ENCODE data around the gene LTC4S.

The LTC4S gene

GRCh38 chr5:179802950-179803562 lies 9.3 kb downstream of the LTC4S start:
- peaks cover 26% of the 10 kb centered on the region for H3K36me3 ChIP-seq (ENCODE audit: control insufficient read depth, insufficient read depth, low read length, severe bottlenecking)
- H3K4me1 ChIP-seq (ENCODE audit: control insufficient read depth, insufficient read depth, low read length) = peaks cover 19% of the 10 kb centered on the region
- no peaks in the 10 kb centered on the region for H3K27me3 ChIP-seq (replicated peaks; ENCODE audit: control insufficient read depth, insufficient read depth, low read length)
- H3K9me3 ChIP-seq (ENCODE audit: control insufficient read depth, low read length) = no peaks in the 10 kb centered on the region
- peak overlapping the region; percentile 29 for H3K9ac ChIP-seq (ENCODE audit: low read length)
- no peak overlapping the region for H3K4me3 ChIP-seq (ENCODE audit: low read length)
- DNase-seq (ENCODE audit: low read depth) = no peak

DNA sequence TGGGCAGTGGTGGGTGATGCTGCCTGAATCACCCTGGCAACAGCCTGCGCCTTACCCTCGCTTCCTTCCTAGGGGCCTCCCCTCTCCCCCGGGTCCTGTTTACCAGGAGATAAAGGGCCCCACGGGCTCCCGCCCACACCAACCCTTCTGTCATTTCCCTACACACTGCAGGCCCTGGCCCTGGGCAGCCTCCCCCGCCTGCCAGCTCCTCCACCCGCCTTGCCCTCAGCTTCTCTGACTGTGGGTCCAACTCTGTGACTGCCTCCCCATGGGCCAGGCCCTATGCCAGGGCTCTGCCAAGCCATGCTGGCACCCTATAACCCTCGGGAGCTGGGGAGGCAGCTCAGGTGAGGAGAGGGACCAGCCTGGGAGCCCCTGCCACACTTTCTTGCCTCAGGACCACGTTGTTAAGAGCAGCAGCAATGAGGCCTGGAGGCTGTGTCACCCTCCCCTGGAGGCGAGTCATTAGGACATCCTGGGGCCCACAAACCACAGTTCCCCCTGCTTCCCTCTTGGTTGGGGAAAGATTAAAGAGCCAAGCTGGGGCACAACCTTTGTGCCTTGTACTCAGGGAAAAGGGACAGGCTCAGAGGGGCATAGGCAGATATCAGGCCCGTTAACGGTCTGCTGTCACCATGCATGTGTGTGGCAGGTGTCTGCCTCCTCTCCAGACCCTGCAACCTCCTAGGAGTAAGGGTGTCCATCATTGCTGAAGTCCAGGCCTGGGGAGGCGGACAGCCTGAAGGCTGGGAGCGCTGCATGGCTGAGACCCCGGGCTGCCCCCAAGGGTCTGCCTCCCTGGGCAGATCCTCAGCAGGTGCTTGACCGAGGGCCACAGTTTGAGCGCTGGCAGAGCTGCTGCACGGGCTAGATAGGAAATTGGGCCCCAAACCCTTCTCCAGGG lies 10.1 kb downstream of the LTC4S start:
- DNase-seq (ENCODE audit: low read depth) = no peak
- no peak overlapping the region for H3K4me3 ChIP-seq (ENCODE audit: low read length)
- peak overlapping the region; percentile 42 for H3K9ac ChIP-seq (ENCODE audit: low read length)

GRCh38 chr5:179804555-179804947 lies 10.8 kb downstream of the LTC4S start:
- peak overlapping the region; percentile 85 for H3K4me3 ChIP-seq (ENCODE audit: low read length)
- peaks cover 11% of the 10 kb centered on the region for H3K36me3 ChIP-seq (ENCODE audit: control insufficient read depth, insufficient read depth, low read length, severe bottlenecking)
- H3K27me3 ChIP-seq (replicated peaks; ENCODE audit: control insufficient read depth, insufficient read depth, low read length) = no peaks in the 10 kb centered on the region
- H3K4me1 ChIP-seq (ENCODE audit: control insufficient read depth, insufficient read depth, low read length) = peaks cover 19% of the 10 kb centered on the region
- H3K9me3 ChIP-seq (ENCODE audit: control insufficient read depth, low read length) = no peaks in the 10 kb centered on the region
- H3K9ac ChIP-seq (ENCODE audit: low read length) = peak overlapping the region; percentile 89
- no peak for DNase-seq (ENCODE audit: low read depth)

More for the DNA sequence above, 10.1 kb downstream of the LTC4S start:
- Histone ChIP-seq H3K36me3 (ENCODE audit: control insufficient read depth, insufficient read depth, low read length, severe bottlenecking) (peaks cover 17% of the 10 kb centered on the region), H3K27me3 (replicated peaks; ENCODE audit: control insufficient read depth, insufficient read depth, low read length) (no peaks in the 10 kb centered on the region), H3K4me1 (ENCODE audit: control insufficient read depth, insufficient read depth, low read length) (peaks cover 19% of the 10 kb centered on the region), H3K9me3 (ENCODE audit: control insufficient read depth, low read length) (no peaks in the 10 kb centered on the region)

DNA sequence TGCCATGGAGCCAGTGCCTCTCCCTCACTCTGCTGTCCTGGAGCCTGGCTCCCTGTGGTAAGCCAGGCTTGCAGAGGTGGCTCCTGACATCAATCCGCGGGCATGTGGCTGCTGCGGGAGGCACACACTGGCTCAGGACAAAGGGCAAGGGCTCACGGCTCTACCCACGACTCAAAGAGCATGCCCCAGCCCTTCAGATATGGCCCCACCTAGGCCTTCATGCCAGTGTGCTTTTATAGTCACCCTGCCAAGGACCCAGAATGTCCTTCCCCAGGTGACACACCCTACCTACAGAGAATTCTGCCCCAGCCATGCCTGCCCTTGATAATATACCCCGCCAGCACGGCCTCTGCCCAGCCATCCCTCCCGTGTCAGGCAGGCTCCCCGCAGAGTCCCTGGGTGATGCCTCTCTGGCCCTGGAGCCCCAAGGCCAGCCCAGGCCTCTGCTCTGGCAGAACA lies 11.3 kb downstream of the LTC4S start:
- peak overlapping the region; percentile 85 for H3K4me3 ChIP-seq (ENCODE audit: low read length)
- peaks cover 19% of the 10 kb centered on the region for H3K4me1 ChIP-seq (ENCODE audit: control insufficient read depth, insufficient read depth, low read length)
- no peaks in the 10 kb centered on the region for H3K27me3 ChIP-seq (replicated peaks; ENCODE audit: control insufficient read depth, insufficient read depth, low read length)
- peaks cover 5% of the 10 kb centered on the region for H3K36me3 ChIP-seq (ENCODE audit: control insufficient read depth, insufficient read depth, low read length, severe bottlenecking)
- no peaks in the 10 kb centered on the region for H3K9me3 ChIP-seq (ENCODE audit: control insufficient read depth, low read length)
- peak overlapping the region; percentile 89 for H3K9ac ChIP-seq (ENCODE audit: low read length)
- DNase-seq (ENCODE audit: low read depth) = no peak

GRCh38 chr5:179805529-179806249 lies 11.9 kb downstream of the LTC4S start:
- Histone ChIP-seq H3K36me3 (ENCODE audit: control insufficient read depth, insufficient read depth, low read length, severe bottlenecking) (peaks cover 4% of the 10 kb centered on the region), H3K4me1 (ENCODE audit: control insufficient read depth, insufficient read depth, low read length) (peaks cover 19% of the 10 kb centered on the region), H3K27me3 (replicated peaks; ENCODE audit: control insufficient read depth, insufficient read depth, low read length) (no peaks in the 10 kb centered on the region), H3K9me3 (ENCODE audit: control insufficient read depth, low read length) (no peaks in the 10 kb centered on the region), H3K9ac (ENCODE audit: low read length) (peak overlapping the region; percentile 89), H3K4me3 (ENCODE audit: low read length) (peak overlapping the region; percentile 85)
- DNase-seq (ENCODE audit: low read depth) = peak; percentile 75

DNA sequence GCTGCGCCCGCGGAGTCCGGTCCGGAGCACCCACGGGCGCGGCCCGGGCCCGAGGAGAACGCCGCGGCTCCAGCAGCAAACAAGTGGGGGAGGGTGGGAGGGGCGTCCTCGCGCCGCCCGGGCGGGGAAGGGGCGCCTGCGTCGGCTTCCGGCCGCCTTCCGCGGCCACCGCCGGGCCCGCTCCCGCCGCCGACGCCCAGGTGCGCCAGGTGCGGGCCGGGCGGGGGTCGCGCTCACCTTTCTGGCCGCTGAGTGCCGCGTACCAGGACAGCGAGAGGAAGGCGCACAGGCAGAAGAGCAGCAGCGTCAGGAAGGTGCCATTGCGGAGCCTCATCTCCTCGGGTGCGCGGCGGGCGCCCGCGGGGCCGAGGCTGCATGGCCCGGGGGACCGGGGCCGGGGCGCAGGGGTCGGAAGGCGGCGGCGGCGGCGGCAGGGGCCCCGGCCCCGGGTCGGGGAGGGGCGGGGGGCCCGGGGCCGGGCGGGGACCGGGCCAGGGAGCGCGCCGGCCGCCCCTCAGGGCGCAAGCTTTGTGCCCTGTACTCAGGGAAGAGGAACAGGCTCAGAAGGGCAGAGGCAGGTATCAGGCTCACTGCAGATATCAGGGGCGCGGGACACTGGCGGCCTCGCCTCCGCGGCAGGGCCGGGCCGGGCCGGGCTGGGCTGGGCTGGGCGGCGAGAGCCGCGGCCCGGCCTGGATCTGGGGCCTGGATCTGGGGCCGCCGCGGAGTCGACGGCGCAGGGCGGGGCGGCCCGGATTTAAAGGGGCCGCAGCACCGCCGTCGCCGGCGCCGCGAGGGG lies 12.7 kb downstream of the LTC4S start, which contains the start of gene MGAT4B:
Gene MGAT4B, minus strand, starts transcription at position 617 of the 799 bp plus-strand sequence. Its CDS starts 283 bp downstream, at position 334.
- peak within 1 kb of the TSS; percentile 89 for H3K9ac ChIP-seq (ENCODE audit: low read length)
- no peaks in the 10 kb centered on the region for H3K36me3 ChIP-seq (ENCODE audit: control insufficient read depth, insufficient read depth, low read length, severe bottlenecking)
- H3K27me3 ChIP-seq (replicated peaks; ENCODE audit: control insufficient read depth, insufficient read depth, low read length) = no peaks in the 10 kb centered on the region
- peak; percentile 91 for DNase-seq (ENCODE audit: low read depth)
- peak within 1 kb of the TSS; percentile 85 for H3K4me3 ChIP-seq (ENCODE audit: low read length)
- H3K9me3 ChIP-seq (ENCODE audit: control insufficient read depth, low read length) = no peaks in the 10 kb centered on the region
- peaks cover 19% of the 10 kb centered on the region for H3K4me1 ChIP-seq (ENCODE audit: control insufficient read depth, insufficient read depth, low read length)

GRCh38 chr5:179812135-179812825 lies 18.5 kb downstream of the LTC4S start:
- DNase-seq (ENCODE audit: low read depth) = no peak
- H3K4me1 ChIP-seq (ENCODE audit: control insufficient read depth, insufficient read depth, low read length) = peaks cover 2% of the 10 kb centered on the region
- H3K9me3 ChIP-seq (ENCODE audit: control insufficient read depth, low read length) = no peaks in the 10 kb centered on the region
- no peaks in the 10 kb centered on the region for H3K36me3 ChIP-seq (ENCODE audit: control insufficient read depth, insufficient read depth, low read length, severe bottlenecking)
- no peak overlapping the region for H3K4me3 ChIP-seq (ENCODE audit: low read length)
- H3K27me3 ChIP-seq (replicated peaks; ENCODE audit: control insufficient read depth, insufficient read depth, low read length) = no peaks in the 10 kb centered on the region
- no peak overlapping the region for H3K9ac ChIP-seq (ENCODE audit: low read length)

DNA sequence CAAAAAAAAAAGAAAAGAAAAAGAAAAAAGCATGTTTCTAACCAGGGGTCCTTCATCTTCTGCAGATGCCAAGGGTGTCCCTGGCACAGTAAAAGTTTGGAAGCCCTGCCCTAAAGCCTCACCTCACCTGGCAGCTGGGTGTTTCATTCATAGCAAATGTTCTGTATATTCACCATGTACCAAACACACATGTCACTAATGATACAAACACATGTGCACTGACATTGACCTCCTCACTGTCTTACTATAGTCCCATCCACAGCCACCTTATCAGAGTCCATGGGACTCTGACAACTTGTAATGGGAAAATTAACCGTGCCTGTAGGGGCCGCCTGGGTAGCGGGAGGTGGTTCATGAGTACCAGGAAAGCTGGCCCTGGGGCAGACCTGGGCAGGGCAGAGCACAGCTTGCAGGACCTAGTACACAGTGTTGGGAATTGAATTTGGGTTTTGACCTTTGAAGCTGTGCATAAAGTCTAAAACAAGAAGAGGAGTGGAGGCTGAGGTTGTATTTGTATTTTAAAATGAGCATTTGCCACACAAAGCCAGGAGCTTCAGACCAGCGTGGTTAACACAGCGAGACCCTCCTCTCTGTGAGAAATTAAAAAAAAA lies 19.3 kb downstream of the LTC4S start:
- no peaks in the 10 kb centered on the region for H3K27me3 ChIP-seq (replicated peaks; ENCODE audit: control insufficient read depth, insufficient read depth, low read length)
- H3K4me1 ChIP-seq (ENCODE audit: control insufficient read depth, insufficient read depth, low read length) = peaks cover 6% of the 10 kb centered on the region
- no peaks in the 10 kb centered on the region for H3K36me3 ChIP-seq (ENCODE audit: control insufficient read depth, insufficient read depth, low read length, severe bottlenecking)
- H3K9ac ChIP-seq (ENCODE audit: low read length) = no peak overlapping the region
- no peaks in the 10 kb centered on the region for H3K9me3 ChIP-seq (ENCODE audit: control insufficient read depth, low read length)
- H3K4me3 ChIP-seq (ENCODE audit: low read length) = no peak overlapping the region
- DNase-seq (ENCODE audit: low read depth) = no peak

GRCh38 chr5:179814090-179814489 lies 20.3 kb downstream of the LTC4S start:
- Histone ChIP-seq H3K9me3 (ENCODE audit: control insufficient read depth, low read length) (no peaks in the 10 kb centered on the region), H3K4me3 (ENCODE audit: low read length) (no peak overlapping the region), H3K9ac (ENCODE audit: low read length) (no peak overlapping the region), H3K4me1 (ENCODE audit: control insufficient read depth, insufficient read depth, low read length) (peaks cover 13% of the 10 kb centered on the region), H3K27me3 (replicated peaks; ENCODE audit: control insufficient read depth, insufficient read depth, low read length) (no peaks in the 10 kb centered on the region), H3K36me3 (ENCODE audit: control insufficient read depth, insufficient read depth, low read length, severe bottlenecking) (no peaks in the 10 kb centered on the region)
- no peak for DNase-seq (ENCODE audit: low read depth)

Measured in adipocyte (in vitro differentiated cells).